AG04449 (cell line): Measurements from ENCODE around the gene RASGRF1.

Experiments used
- CTCF ChIA-PET: fragments of 350-600 bp; formaldehyde crosslinking; extraction: SDS; loops from one replicate; lab custom pipeline; 2021; ENCODE audit warnings: antibody characterized with exemption; lab: Yijun Ruan, JAX
- POLR2A ChIA-PET: fragments of 400-600, 350-600 bp; formaldehyde crosslinking; extraction: SDS; loops from one replicate; lab custom pipeline; 2020; ENCODE audit warnings: antibody characterized with exemption, inconsistent platforms; lab: Yijun Ruan, JAX
- DNase-seq: peaks from one replicate; pipeline ENCODE4 v3.0.0-alpha.2; 2010; ENCODE audit warnings: low read depth, low spot score
- H3K4me3 ChIP-seq: 2 replicates; pipeline ENCODE4 v1.5.1; 2011; ENCODE audit warnings: low read depth, mild to moderate bottlenecking, control low read depth, low read length
- CTCF ChIP-seq: IDR thresholded peaks from one replicate; pipeline ENCODE4 v1.5.1; 2011; ENCODE audit warnings: mild to moderate bottlenecking, moderate library complexity, low read length, control low read depth, inconsistent platforms; ENCODE audit not compliant: insufficient read depth; ENCODE audit errors: missing control alignments

Gene RASGRF1

GRCh38 chr15:78944669-78945407 lies 145.7 kb downstream of the RASGRF1 start, which contains the start of gene CTSH:
Gene CTSH, minus strand, starts transcription at chr15:78945046. Its CDS starts 65 bp downstream, at chr15:78944981.
- no peak for TF ChIP-seq CTCF
- CTCF ChIA-PET: interaction anchor here (1.0 to 1.8 kb wide), 2 partner anchors 15 to 22 kb away, joined by 3 to 6 read pairs; no protein-coding TSS in a partner anchor
- peak within 1 kb of the TSS; percentile 47 for H3K4me3 ChIP-seq
- POLR2A ChIA-PET: no interaction called here
- no peak for DNase-seq

- ChIA-PET CTCF (interaction anchor here (1.0 to 1.8 kb wide), 3 partner anchors 16 to 240 kb away, joined by 3 to 6 read pairs (median 3); no protein-coding TSS in a partner anchor), POLR2A (interaction anchor here (1.3 kb wide), 1 partner anchor 13 kb away, joined by 3 read pairs; no protein-coding TSS in a partner anchor)
- DNase-seq: no peak
- no peak overlapping the region for H3K4me3 ChIP-seq
- no peak for TF ChIP-seq CTCF
Observed at GRCh38 chr15:78944202-78944625, 146.4 kb downstream of the RASGRF1 start.

GRCh38 chr15:78943692-78944091 lies 146.9 kb downstream of the RASGRF1 start:
- H3K4me3 ChIP-seq: no peak overlapping the region
- DNase-seq: no peak
- ChIA-PET POLR2A (interaction anchor here (1.3 kb wide), 1 partner anchor 12 kb away, joined by 3 read pairs; no protein-coding TSS in a partner anchor), CTCF (interaction anchor here (1.0 to 1.8 kb wide), 3 partner anchors 17 to 241 kb away, joined by 3 to 6 read pairs (median 3); no protein-coding TSS in a partner anchor)
- no peak for TF ChIP-seq CTCF

GRCh38 chr15:78942741-78943140 lies 147.8 kb downstream of the RASGRF1 start:
- POLR2A ChIA-PET: interaction anchor here (1.3 kb wide), 1 partner anchor 11 kb away, joined by 3 read pairs; no protein-coding TSS in a partner anchor
- H3K4me3 ChIP-seq: no peak overlapping the region
- CTCF ChIA-PET: interaction anchor here (1.6 kb wide), 1 partner anchor 242 kb away, joined by 3 read pairs; no protein-coding TSS in a partner anchor
- no peak for DNase-seq
- TF ChIP-seq CTCF: no peak

GRCh38 chr15:78938658-78939488 lies 151.7 kb downstream of the RASGRF1 start:
- no peak for TF ChIP-seq CTCF
- ChIA-PET POLR2A (no interaction called here), CTCF (interaction anchor here (2.1 kb wide), 1 partner anchor 12 kb away, joined by 5 read pairs; no protein-coding TSS in a partner anchor)
- no peak for DNase-seq
- H3K4me3 ChIP-seq: no peak overlapping the region
